Measurements from ENCODE around the gene FHL1. TPM values are rescaled to one million over a fixed set of nuclear protein-coding genes. Genes with fewer than 3 reads are reported as not detected.

FHL1 gene
- total RNA-seq, 1 experiment from 2014 or later = 20.0 TPM

GRCh38 chrX:136183172-136183571 is 35.8 kb downstream of the FHL1 start:
- Histone ChIP-seq H3K36me3 (ENCODE audit: control insufficient read depth in 1 of 2, insufficient read depth in 2 of 2, low read length in 2 of 2) (no peaks in the 10 kb centered on the region), H3K27ac (ENCODE audit: low read depth, low read length) (no peak overlapping the region), H3K4me3 (replicated peaks in 1 of 2; ENCODE audit: low read depth in 1 of 2, low read length in 2 of 2) (no peak overlapping the region), H3K4me2 (ENCODE audit: low read length) (no peak overlapping the region), H2AFZ (ENCODE audit: low read depth, low read length, poor library complexity, severe bottlenecking) (no peak overlapping the region), H4K20me1 (ENCODE audit: insufficient read depth) (no peaks in the 10 kb centered on the region), H3K4me1 (ENCODE audit: control insufficient read depth in 1 of 2, insufficient read depth in 2 of 2, low read length in 2 of 2) (peaks cover 7 to 11% of the 10 kb centered on the region in 2 experiments; a peak in 3 of 4 replicates), H3K27me3 (ENCODE audit: insufficient read depth, low read length) (no peaks in the 10 kb centered on the region), H3K79me2 (ENCODE audit: insufficient read depth, low read length) (no peaks in the 10 kb centered on the region), H3K9me2 (ENCODE audit: insufficient read depth) (no peaks in the 10 kb centered on the region), H3K9me3 (ENCODE audit: control insufficient read depth in 1 of 2, insufficient read depth in 1 of 2, low read depth in 1 of 2, low read length in 2 of 2) (no peaks in the 10 kb centered on the region), H3K9ac (ENCODE audit: low read length) (no peak overlapping the region)
- CTCF ChIA-PET = no interaction called here
- BruUV-seq (replicated peaks) = no TSS peak
- POLR2A ChIA-PET = no interaction called here
- TF ChIP-seq CTCF (IDR thresholded peaks at IDR 0.05 in 2 of 3, conservative IDR thresholded peaks at IDR 0.05 in 1 of 3; ENCODE audit: borderline replicate concordance in 1 of 3, insufficient read depth in 1 of 3, low read depth in 2 of 3, low read length in 2 of 3) (no peak), ZNF274 (IDR thresholded peaks at IDR 0.05; ENCODE audit: low read depth, low read length) (no peak), POLR2A (IDR thresholded peaks at IDR 0.05; ENCODE audit: borderline replicate concordance, extremely low read depth, insufficient read depth, insufficient read length) (no peak), ATF3 (IDR thresholded peaks at IDR 0.05) (no peak), EZH2phosphoT487 (IDR thresholded peaks at IDR 0.05; ENCODE audit: borderline replicate concordance) (no peak), CEBPB (IDR thresholded peaks at IDR 0.05; ENCODE audit: low read depth) (no peak), ZFX (IDR thresholded peaks at IDR 0.05) (no peak), ELF1 (IDR thresholded peaks at IDR 0.05; ENCODE audit: borderline replicate concordance, low read depth) (no peak), FOSL1 (IDR thresholded peaks at IDR 0.05; ENCODE audit: low read depth) (no peak), MAX (IDR thresholded peaks at IDR 0.05) (no peak), CBX3 (IDR thresholded peaks at IDR 0.05; ENCODE audit: low read depth) (no peak)
- no peak for DNase-seq (ENCODE audit: low read depth, low spot score)
- ATAC-seq = no peak
- RAD21 ChIA-PET (ENCODE audit: low non-redundant PET in 1 of 2, low total read pairs in 2 of 2, uncharacterized antibody in 2 of 2, unreplicated experiment in 2 of 2) = no interaction called here
- intact Hi-C loops (cut with micrococcal nuclease) = no loop called here
